ENCODE data around the gene LHX5.
"Not testable (repeated sequence)": the region's sequence is repeated elsewhere in the genome, so short reads cannot be mapped to it uniquely, and the experiment has no call there.

Gene LHX5

GRCh38 chr12:113471619-113472171, at the start of gene LHX5:
LHX5 (minus strand) TSS chr12:113471871; CDS start chr12:113471498, 373 bp downstream.
- DNase-seq: no peak

- no peak for DNase-seq
Measured at GRCh38 chr12:113519464-113520307, 48.0 kb upstream of the LHX5 start.

- DNase-seq: no peak
Measured at GRCh38 chr12:113515082-113515856, 43.6 kb upstream of the LHX5 start.

GRCh38 chr12:113514602-113515001, 42.9 kb upstream of the LHX5 start:
- no peak for DNase-seq

- no peak for DNase-seq
Measured at GRCh38 chr12:113512568-113512967, 40.9 kb upstream of the LHX5 start.

GRCh38 chr12:113506867-113507266, 35.2 kb upstream of the LHX5 start:
- DNase-seq: no peak

- no peak for DNase-seq
Measured at GRCh38 chr12:113505941-113506340, 34.3 kb upstream of the LHX5 start.

GRCh38 chr12:113504917-113505316, 33.2 kb upstream of the LHX5 start:
- DNase-seq: no peak

- no peak for DNase-seq
Measured at GRCh38 chr12:113500782-113501311, 29.2 kb upstream of the LHX5 start.

GRCh38 chr12:113500306-113500675, 28.6 kb upstream of the LHX5 start:
- no peak for DNase-seq

- no peak for DNase-seq
Measured at GRCh38 chr12:113498490-113498889, 26.8 kb upstream of the LHX5 start.

- no peak for DNase-seq
Measured at GRCh38 chr12:113497693-113498092, 26.0 kb upstream of the LHX5 start.

GRCh38 chr12:113495941-113496340, 24.3 kb upstream of the LHX5 start:
- DNase-seq: not testable (repeated sequence)

- no peak for DNase-seq
Measured at GRCh38 chr12:113488322-113488721, 16.7 kb upstream of the LHX5 start.

GRCh38 chr12:113486722-113487121, 15.1 kb upstream of the LHX5 start:
- no peak for DNase-seq

GRCh38 chr12:113485330-113485729, 13.7 kb upstream of the LHX5 start:
- DNase-seq: no peak

GRCh38 chr12:113482334-113482733, 10.7 kb upstream of the LHX5 start:
- no peak for DNase-seq

GRCh38 chr12:113480336-113480971, 8.8 kb upstream of the LHX5 start:
- no peak for DNase-seq

- peak; percentile 58 for DNase-seq
Measured at GRCh38 chr12:113479590-113480335, 8.1 kb upstream of the LHX5 start.

- no peak for DNase-seq
Measured at GRCh38 chr12:113479216-113479589, 7.5 kb upstream of the LHX5 start.

GRCh38 chr12:113478351-113479011, 6.8 kb upstream of the LHX5 start:
- no peak for DNase-seq

GRCh38 chr12:113477842-113478215, 6.2 kb upstream of the LHX5 start:
- no peak for DNase-seq
